Stomach smooth muscle (tissue), 2 donors: ENCODE data around the gene LHPP.

Experiments used
- H3K27ac ChIP-seq: one replicate; pipeline ENCODE4 v1.7.0; 2013; ENCODE audit warnings: mild to moderate bottlenecking, low read length, inconsistent platforms
- H3K27me3 ChIP-seq, 2 donors: one replicate each; pipeline ENCODE4 v1.7.0; 2013; ENCODE audit warnings: low read length in 2 of 2; ENCODE audit not compliant: insufficient read depth in 2 of 2, control insufficient read depth in 1 of 2
- H3K36me3 ChIP-seq, 2 donors: one replicate each; pipeline ENCODE4 v1.7.0; 2013; ENCODE audit warnings: low read length in 2 of 2; ENCODE audit not compliant: control insufficient read depth in 2 of 2, insufficient read depth in 2 of 2
- H3K4me1 ChIP-seq: one replicate; pipeline ENCODE4 v1.7.0; 2013; ENCODE audit warnings: low read length; ENCODE audit not compliant: control insufficient read depth, insufficient read depth
- H3K4me3 ChIP-seq, 2 donors: one replicate each; pipeline ENCODE4 v1.7.0; 2013; ENCODE audit warnings: low read length in 2 of 2
- H3K9ac ChIP-seq, 2 donors: one replicate each; pipeline ENCODE4 v1.7.0; 2013; ENCODE audit warnings: low read length in 2 of 2, mild to moderate bottlenecking in 1 of 2
- H3K9me3 ChIP-seq, 2 donors: one replicate each; pipeline ENCODE4 v1.7.0; 2013; ENCODE audit warnings: low read length in 2 of 2; ENCODE audit not compliant: control insufficient read depth in 2 of 2
- donor health status: healthy.
- donor health status: Pancreatic carcinoma.

LHPP gene

DNA sequence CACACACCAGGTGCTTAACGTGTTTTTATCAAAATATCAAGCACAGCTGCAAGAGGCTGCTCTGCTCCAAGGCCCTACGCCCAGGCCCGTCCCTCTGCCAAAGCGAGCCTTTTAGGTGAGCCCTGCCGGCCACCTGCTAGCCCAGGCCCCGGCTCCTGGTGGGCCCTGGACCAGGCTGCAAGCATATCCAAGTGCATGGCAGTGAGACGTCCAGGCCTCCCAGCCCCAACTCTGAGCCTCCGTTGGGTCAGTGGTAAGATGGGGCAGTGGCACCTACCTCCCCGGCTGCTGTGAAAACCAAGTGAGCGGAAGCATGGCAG lies 136.2 kb downstream of the LHPP start:
- no peak overlapping the region for H3K4me3 ChIP-seq
- H3K9ac ChIP-seq = no peak overlapping the region
- no peaks in the 10 kb centered on the region for H3K9me3 ChIP-seq
- no peak overlapping the region for H3K27ac ChIP-seq
- no peaks in the 10 kb centered on the region for H3K36me3 ChIP-seq
- no peaks in the 10 kb centered on the region for H3K27me3 ChIP-seq
- no peaks in the 10 kb centered on the region for H3K4me1 ChIP-seq

DNA sequence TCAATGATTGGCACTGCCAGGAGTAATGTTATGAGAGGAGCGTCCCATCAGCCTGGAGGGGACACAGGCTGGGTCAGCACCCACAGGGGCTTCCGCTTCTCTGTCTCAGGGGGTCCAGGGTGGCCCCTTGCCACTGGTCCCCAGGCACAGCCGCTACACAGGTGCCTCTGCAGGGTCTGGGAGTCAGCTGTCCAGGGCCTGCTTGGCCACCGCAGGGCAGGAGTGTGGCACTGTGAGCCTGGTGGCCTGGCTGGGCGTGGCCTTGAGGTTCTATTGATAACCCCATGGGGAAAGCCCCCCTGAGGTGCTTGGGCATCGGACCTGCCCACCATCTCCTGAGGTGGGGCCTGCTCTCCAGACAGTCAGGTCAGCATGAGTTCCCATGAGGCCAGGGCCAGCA lies 136.6 kb downstream of the LHPP start:
- H3K27me3 ChIP-seq = no peaks in the 10 kb centered on the region
- no peak overlapping the region for H3K4me3 ChIP-seq
- H3K9ac ChIP-seq = no peak overlapping the region
- no peaks in the 10 kb centered on the region for H3K4me1 ChIP-seq
- no peaks in the 10 kb centered on the region for H3K36me3 ChIP-seq
- no peak overlapping the region for H3K27ac ChIP-seq
- H3K9me3 ChIP-seq = no peaks in the 10 kb centered on the region

DNA sequence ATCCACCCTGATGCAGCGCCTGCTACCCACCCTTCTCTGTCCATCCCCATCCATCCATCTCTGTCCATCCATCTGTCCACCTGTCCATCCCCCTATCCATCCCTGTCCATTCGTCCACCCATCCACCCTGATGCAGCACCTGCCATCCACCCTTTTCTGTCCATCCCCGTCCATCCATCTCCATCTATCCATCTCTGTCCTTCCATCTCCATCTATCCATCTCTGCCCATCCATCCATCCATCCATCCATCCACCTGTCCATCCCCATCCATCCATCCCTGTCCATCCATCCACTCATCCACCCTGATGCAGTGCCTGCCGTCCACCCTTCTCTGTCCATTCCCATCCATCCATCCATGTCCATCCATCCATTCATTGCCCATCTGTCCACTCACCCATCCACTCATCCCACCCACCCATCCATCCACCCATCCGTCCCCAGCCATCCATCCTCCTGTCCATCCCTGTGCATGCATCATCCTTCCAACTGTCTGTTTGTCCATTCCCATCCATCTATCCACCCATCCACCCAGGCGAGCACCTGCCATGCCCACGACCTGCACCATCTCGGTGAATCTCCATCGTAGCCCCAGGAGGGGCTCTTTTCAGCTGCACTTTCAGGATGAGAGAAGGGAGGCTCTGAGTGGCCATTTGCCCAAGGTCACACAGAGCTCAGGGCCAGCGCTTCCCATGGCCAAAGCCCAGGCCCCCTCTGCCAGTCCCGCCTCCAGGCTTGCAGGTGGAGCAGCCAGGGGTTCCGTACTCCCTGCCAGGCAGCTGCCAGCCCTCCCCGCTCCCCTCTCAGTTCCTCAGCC lies 137.4 kb downstream of the LHPP start:
- Histone ChIP-seq H3K9me3 (no peaks in the 10 kb centered on the region), H3K27me3 (no peaks in the 10 kb centered on the region), H3K4me3 (no peak overlapping the region), H3K9ac (no peak overlapping the region), H3K4me1 (no peaks in the 10 kb centered on the region), H3K27ac (no peak overlapping the region), H3K36me3 (no peaks in the 10 kb centered on the region)

DNA sequence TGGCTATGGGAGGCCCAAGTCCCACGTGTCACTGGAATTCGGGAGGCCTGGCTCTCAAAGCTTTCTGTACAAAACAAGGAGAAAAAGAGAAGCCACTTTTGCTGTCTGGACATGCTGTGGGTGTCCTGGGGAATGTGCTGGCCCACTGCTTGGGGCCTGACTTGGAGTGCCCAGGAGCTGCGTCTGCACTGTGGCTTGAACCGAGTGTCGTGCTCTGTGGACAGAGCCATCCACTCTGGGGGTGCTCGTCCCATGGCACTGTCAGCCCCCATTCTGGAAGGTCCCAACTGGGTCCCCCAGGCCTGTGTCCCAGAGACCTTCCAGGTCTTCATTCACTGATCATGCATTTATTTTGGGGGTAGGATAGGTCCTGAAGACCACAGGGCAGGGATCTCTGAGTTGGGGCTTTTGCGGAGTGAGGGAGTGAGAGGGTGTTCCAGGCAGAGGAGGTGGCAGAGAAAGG lies 138.0 kb downstream of the LHPP start:
- H3K27me3 ChIP-seq = no peaks in the 10 kb centered on the region
- H3K36me3 ChIP-seq = no peaks in the 10 kb centered on the region
- no peaks in the 10 kb centered on the region for H3K9me3 ChIP-seq
- no peak overlapping the region for H3K9ac ChIP-seq
- H3K27ac ChIP-seq = no peak overlapping the region
- no peaks in the 10 kb centered on the region for H3K4me1 ChIP-seq
- no peak overlapping the region for H3K4me3 ChIP-seq

DNA sequence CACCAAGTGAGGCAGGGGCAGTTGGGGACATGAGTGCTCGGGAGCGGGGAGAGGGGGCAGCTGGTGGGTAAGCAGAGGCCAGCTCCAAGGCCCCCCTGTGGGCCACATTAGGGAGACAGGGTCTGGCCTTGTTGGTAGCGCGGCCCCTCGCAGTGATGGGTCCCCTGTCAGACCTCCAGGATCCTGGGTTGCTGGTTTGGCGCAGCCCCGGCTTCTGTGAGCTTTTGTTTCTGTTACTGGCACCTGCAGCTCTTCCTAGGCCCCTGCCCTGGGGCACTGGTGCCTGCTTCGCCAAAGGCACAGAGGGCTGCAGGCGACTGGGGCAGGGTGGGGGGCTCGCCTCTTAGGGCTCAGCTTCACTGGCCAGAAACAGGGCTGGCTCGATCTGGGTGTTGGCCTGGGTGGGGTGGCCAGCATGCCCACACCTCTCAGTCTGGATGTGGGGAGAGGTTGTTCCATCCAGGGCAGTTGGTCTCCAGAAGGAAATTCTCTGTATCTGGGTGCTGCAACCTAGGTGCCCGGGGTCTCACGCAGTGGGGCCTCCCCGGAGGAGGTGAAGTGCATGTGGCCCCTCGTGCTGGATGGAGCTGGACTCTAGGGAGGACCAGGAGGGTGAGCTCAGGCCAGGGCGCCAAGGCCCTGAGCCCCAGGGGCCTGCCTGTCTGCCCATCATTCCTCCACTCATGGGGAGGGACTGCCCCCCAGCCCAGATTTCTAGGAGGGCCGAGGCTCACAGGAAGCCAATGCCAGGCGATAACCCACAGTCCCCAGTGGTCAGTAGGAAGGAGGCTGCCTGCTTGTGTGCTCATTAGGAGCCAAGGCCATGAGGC lies 138.6 kb downstream of the LHPP start:
- Histone ChIP-seq H3K4me1 (no peaks in the 10 kb centered on the region), H3K9me3 (no peaks in the 10 kb centered on the region), H3K27me3 (no peaks in the 10 kb centered on the region), H3K36me3 (no peaks in the 10 kb centered on the region), H3K27ac (no peak overlapping the region), H3K4me3 (no peak overlapping the region), H3K9ac (no peak overlapping the region)

DNA sequence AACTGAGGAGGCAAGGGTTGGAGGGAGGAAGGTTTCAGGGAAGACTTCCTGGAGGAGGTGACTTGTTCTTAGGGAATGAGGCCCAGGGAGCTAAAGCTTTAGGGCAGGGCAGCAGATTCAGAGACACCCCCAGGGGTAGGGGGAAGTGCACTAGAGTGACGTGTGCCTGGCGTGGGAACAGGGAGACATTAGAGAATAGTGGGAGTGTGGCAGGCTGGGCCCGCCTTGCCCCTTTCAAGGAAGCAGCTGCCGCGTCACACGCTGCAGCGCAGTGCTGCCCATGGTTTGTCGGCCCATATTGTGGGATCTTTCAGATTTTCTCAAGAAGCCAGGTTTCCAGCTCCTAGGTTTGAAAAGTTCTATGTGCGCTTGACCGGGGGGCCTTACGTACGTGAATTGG lies 139.4 kb downstream of the LHPP start:
- Histone ChIP-seq H3K9me3 (no peaks in the 10 kb centered on the region), H3K27ac (no peak overlapping the region), H3K4me3 (no peak overlapping the region)

DNA sequence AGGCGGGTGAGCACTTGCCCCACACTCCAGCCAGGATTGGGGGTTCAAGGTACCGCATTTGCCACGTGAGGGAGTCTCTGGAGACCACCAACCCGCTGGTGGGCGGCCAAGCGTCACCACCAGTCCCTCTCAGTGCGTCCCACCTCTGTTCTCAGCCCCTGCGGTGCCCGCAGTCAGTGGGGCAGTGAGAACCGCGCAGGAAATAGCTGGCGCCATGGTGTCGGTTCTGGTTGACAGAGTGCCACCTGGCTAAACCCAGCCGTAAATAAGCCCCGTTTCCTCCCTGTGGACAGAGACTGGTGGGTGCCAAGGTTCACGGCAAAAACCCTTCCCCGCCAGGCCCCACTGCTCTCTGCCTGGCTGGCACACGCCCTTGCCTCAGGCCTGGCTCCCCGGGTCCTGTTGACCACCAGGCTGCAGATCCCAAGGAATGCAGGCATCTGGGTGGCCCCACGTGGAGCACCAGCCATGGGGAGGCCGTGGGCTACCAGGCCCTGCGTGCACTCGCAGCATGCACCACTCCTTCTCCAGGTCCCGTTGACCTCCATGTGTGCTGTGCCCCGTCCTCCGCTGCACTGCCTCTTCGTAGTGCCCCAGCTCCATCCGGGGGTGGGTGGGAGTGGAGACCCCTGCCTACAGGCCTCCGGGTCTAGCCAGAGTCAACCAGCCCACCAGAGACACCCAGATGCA lies 140.0 kb downstream of the LHPP start:
- H3K9ac ChIP-seq = no peak overlapping the region
- no peaks in the 10 kb centered on the region for H3K27me3 ChIP-seq
- no peaks in the 10 kb centered on the region for H3K4me1 ChIP-seq
- H3K27ac ChIP-seq = no peak overlapping the region
- H3K4me3 ChIP-seq = no peak overlapping the region
- no peaks in the 10 kb centered on the region for H3K9me3 ChIP-seq
- H3K36me3 ChIP-seq = no peaks in the 10 kb centered on the region

More for the DNA sequence above, 139.4 kb downstream of the LHPP start:
- no peaks in the 10 kb centered on the region for H3K27me3 ChIP-seq
- H3K4me1 ChIP-seq = no peaks in the 10 kb centered on the region
- H3K36me3 ChIP-seq = no peaks in the 10 kb centered on the region
- no peak overlapping the region for H3K9ac ChIP-seq

DNA sequence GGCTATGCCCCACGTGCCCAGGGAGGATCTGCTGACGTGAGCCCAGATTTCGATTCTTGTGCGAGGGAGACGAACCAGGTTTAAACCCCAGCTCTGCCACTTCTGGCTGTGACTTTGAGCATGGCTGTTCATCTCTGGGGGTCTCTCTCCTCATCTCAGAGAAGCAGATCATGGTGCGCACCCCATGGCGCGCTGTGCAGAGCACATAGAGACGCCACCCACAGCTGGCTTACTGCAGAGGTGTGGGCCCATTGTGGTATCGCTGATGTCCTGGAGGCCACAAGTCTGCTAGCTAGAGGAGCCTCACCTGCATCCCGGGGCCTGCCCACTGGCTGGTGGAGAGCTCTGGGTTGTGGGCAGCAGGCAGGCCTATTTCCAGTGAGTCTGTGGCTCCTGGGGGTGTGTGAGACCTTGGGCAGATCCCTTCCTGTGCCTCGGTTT lies 140.5 kb downstream of the LHPP start:
- Histone ChIP-seq H3K4me3 (no peak overlapping the region), H3K4me1 (no peaks in the 10 kb centered on the region), H3K9me3 (no peaks in the 10 kb centered on the region), H3K27ac (no peak overlapping the region), H3K27me3 (no peaks in the 10 kb centered on the region), H3K36me3 (no peaks in the 10 kb centered on the region), H3K9ac (no peak overlapping the region)

DNA sequence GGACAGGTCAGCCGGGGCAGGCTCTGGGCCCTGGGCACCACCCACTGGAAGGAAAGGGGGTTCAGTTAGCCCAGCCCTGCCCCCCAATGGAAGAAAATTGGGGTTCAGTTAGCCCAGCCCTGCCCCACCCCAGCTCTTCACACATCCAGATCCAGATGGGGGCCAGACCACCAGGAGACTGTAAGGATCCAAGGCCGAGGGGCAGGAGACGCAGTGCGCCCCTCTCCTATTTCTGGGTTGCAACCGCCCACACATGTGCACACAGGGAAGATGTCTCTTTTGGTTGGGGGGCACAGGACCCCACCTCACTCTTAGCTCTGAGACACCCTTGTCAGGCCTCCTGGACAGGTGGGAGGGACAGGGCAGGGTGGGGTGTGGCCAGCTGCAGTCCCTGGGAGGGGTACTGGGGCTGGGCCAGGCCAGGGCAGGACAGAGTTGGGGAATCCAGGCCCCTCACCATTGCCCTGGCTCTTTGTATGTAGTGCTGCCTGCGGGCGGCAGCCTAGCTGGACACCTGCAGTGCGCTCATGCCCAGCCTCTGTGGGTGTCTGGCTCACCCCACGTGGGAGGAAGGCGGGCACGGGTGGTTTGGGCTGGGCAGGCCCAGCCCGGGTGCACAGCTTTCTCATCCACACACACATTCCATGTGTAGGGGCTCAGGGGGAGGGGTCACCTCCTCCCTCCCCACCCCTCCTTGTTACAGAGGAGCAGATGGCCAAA lies 141.2 kb downstream of the LHPP start:
- Histone ChIP-seq H3K4me1 (no peaks in the 10 kb centered on the region), H3K27me3 (no peaks in the 10 kb centered on the region), H3K9ac (no peak overlapping the region), H3K9me3 (no peaks in the 10 kb centered on the region), H3K4me3 (no peak overlapping the region), H3K27ac (no peak overlapping the region), H3K36me3 (no peaks in the 10 kb centered on the region)
